ENCODE measurements around the gene IL17REL.

DNA sequence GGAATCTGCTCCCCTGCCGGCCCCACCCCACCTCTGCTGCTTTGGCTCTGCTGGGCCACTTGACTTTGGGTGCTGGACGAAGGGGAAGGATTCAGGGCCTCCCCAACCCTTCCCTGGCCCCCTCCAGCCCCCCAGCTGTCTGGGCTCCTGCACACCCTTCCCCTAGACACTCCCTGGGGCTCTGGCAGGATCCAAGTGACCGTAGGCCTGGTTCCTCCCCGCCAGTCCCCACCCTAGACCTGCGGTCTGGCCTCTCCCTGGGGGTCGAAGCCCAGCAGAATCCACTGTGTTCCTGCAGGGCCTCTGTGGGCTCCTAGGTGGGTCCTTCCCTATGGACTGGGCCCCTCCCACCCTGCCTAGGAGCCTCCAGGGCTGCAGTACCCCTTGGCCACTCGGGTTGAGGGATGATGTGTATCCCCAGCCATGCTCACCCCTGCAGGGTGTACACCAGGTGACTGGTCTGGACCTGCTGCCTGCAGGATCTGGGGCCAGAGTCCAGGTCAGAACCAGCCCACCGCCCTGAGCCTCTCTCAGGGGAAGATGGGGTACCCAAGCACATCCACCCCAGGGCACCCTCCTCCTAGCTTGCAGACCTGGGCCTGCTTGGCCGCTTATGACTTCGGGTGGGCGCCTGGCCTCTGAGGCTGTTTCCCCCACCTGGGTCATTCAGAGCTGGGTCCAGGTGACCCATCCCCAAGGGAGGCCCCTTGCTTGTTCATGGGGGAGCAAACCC is 46.4 kb downstream of the IL17REL start:
- TF ChIP-seq, protein P1, sequence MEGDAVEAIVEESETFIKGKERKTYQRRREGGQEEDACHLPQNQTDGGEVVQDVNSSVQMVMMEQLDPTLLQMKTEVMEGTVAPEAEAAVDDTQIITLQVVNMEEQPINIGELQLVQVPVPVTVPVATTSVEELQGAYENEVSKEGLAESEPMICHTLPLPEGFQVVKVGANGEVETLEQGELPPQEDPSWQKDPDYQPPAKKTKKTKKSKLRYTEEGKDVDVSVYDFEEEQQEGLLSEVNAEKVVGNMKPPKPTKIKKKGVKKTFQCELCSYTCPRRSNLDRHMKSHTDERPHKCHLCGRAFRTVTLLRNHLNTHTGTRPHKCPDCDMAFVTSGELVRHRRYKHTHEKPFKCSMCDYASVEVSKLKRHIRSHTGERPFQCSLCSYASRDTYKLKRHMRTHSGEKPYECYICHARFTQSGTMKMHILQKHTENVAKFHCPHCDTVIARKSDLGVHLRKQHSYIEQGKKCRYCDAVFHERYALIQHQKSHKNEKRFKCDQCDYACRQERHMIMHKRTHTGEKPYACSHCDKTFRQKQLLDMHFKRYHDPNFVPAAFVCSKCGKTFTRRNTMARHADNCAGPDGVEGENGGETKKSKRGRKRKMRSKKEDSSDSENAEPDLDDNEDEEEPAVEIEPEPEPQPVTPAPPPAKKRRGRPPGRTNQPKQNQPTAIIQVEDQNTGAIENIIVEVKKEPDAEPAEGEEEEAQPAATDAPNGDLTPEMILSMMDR (IDR thresholded peaks at IDR 0.05), result no peak
- TF ChIP-seq POLR2A (IDR thresholded peaks at IDR 0.05) (no peak), POLR2AphosphoS5 (IDR thresholded peaks at IDR 0.05; ENCODE audit: insufficient read depth in 1 of 2, low read depth in 1 of 2) (no peak)
